Naive thymus-derived CD4-positive, alpha-beta T cell (primary cell): ENCODE results near the gene TIMP2. TPM values are rescaled to one million over a fixed set of nuclear protein-coding genes. Genes with fewer than 3 reads are reported as not detected.

Experiments used
- ATAC-seq: fragments of 150-1000 bp; cut with Tn5 transposase; 2 replicates; pipeline ENCODE4 v1.10.0; 2021; ENCODE audit warnings: mild to moderate bottlenecking, moderate library complexity
- CTCF ChIA-PET: fragments of 350-600 bp; sonication (Branson Sonifier 250); formaldehyde crosslinking; loops from one replicate; lab custom pipeline; 2021; ENCODE audit warnings: antibody characterized with exemption; lab: Charles Lee
- POLR2A ChIA-PET: fragments of 350-600 bp; sonication (Branson Sonifier 250); formaldehyde crosslinking; loops from one replicate; lab custom pipeline; 2021; ENCODE audit warnings: antibody characterized with exemption, inconsistent platforms; lab: Charles Lee
- DNase-seq, 9 donors: peaks; one replicate each; pipeline versions ENCODE4 v3.0.0 to v3.0.0-alpha.2; 2020 to 2022; ENCODE audit warnings: mixed read lengths in 1 of 9
- H3K27ac ChIP-seq: one replicate; pipeline ENCODE4 v1.7.0; 2013; ENCODE audit warnings: mild to moderate bottlenecking, low read depth, low read length, moderate library complexity
- H3K27me3 ChIP-seq, 2 donors: one replicate each; pipeline ENCODE4 v1.7.0; 2013; ENCODE audit warnings: low read length in 2 of 2, mild to moderate bottlenecking in 2 of 2, moderate library complexity in 2 of 2; ENCODE audit not compliant: control insufficient read depth in 2 of 2, insufficient read depth in 2 of 2
- H3K36me3 ChIP-seq, 3 experiments: 1 replicate in 2 of 3; 2 replicates in 1 of 3; pipeline ENCODE4 v1.7.0; 2013; ENCODE audit warnings: low read length in 3 of 3, mild to moderate bottlenecking in 3 of 3, moderate library complexity in 1 of 3; ENCODE audit not compliant: insufficient read depth in 3 of 3, control insufficient read depth in 2 of 3
- H3K4me1 ChIP-seq, 2 donors: one replicate each; pipeline ENCODE4 v1.7.0; 2013; ENCODE audit warnings: low read length in 2 of 2, mild to moderate bottlenecking in 2 of 2, moderate library complexity in 1 of 2; ENCODE audit not compliant: control insufficient read depth in 2 of 2, insufficient read depth in 2 of 2
- H3K4me3 ChIP-seq: 2 replicates; pipeline ENCODE4 v1.7.0; 2013; ENCODE audit warnings: mild to moderate bottlenecking, low read length
- H3K9me3 ChIP-seq, 3 experiments: 1 replicate in 2 of 3; 2 replicates in 1 of 3; pipeline ENCODE4 v1.7.0; 2013; ENCODE audit warnings: low read length in 3 of 3; ENCODE audit not compliant: control insufficient read depth in 2 of 3
- H3K27ac Mint-ChIP-seq, 9 donors: one replicate each; pipeline ENCODE4 v1.8.0; 2020 to 2022; ENCODE audit warnings: mixed read lengths in 9 of 9, mild to moderate bottlenecking in 8 of 9, moderate library complexity in 5 of 9, inconsistent platforms in 2 of 9
- H3K27me3 Mint-ChIP-seq, 5 donors: one replicate each; pipeline ENCODE4 v1.8.0; 2021 to 2022; ENCODE audit warnings: mixed read lengths in 5 of 5, mild to moderate bottlenecking in 1 of 5
- H3K36me3 Mint-ChIP-seq, 5 donors: one replicate each; pipeline ENCODE4 v1.8.0; 2020 to 2022; ENCODE audit warnings: mixed read lengths in 5 of 5, mild to moderate bottlenecking in 3 of 5, inconsistent platforms in 1 of 5
- H3K4me1 Mint-ChIP-seq, 7 donors: one replicate each; pipeline ENCODE4 v1.8.0; 2020 to 2022; ENCODE audit warnings: mixed read lengths in 7 of 7, mild to moderate bottlenecking in 3 of 7, inconsistent platforms in 1 of 7
- H3K4me3 Mint-ChIP-seq, 10 donors: one replicate each; pipeline ENCODE4 v1.8.0; 2020 to 2022; ENCODE audit warnings: mild to moderate bottlenecking in 10 of 10, mixed read lengths in 10 of 10, moderate library complexity in 6 of 10, inconsistent platforms in 2 of 10
- H3K9me3 Mint-ChIP-seq, 11 donors: one replicate each; pipeline ENCODE4 v1.8.0; 2020 to 2022; ENCODE audit warnings: mixed read lengths in 11 of 11, mild to moderate bottlenecking in 4 of 11, inconsistent platforms in 1 of 11, moderate library complexity in 1 of 11
- intact Hi-C, 2 donors: fragments of 100-400 bp; cut with micrococcal nuclease; formaldehyde crosslinking; loops; one replicate each; pipeline ENCODE4 v1.15.1; 2023
- polyA plus RNA-seq, 2 donors: library from polyadenylated mRNA; unstranded; fragments of 300-500 nt; fragmentation: Illumina TruSeq; gene quantifications; one replicate each; pipeline ENCODE4 v1.2.3, GENCODE V29; 2021
- total RNA-seq, 6 experiments: library from RNA in 5 of 6; stranded (reverse) in 5 of 6; gene quantifications; 1 replicate in 5 of 6; 2 replicates in 1 of 6; pipeline ENCODE4 v1.2.3 and lab custom pipeline; 2021 to 2026

Gene TIMP2
- total and polyA plus RNA-seq, 7 experiments from 2014 or later: 0.23 to 46.1 (median 5.7) TPM

DNA sequence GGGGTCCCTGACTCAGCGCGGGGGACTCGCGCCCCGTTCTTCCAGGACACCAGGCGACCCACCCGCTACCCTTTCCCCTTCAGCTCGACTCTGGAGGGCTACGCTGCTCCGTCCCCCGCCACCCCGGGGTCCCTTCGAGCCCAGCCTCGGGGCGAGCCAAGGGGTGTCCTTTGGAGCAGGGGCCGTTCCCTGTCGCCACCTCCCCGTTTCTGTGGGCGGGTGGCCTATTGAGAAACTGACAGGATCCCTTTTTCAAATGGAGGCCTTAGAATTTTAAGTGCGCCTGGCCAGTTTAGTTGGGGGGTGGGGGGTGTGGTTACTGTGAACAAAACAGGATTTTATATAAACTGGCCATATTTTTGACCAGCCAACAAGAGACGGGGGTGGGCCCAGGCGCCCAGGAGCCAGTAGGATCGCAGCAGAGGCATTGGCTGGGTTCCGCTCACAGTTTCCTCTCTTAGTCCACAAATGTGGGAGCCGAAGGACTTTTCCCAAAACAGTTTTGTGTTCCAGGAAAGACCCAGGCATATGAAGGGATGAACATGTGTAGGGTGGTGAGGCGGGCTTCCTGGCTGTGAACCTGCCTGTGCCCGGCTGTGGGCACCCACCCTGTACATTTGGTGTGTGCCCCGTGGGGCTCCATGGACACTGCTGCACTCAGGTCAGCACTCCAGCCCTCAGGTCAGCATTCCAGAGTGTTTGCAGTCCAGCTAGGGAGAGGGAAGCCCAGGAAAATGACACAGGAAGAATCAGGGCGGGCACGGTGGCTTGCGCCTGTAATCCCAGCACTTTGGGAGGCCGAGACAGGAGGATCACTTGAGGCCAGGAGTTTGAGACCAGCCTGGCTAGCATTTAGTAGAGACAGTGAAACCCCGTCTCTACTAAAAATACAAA, 722 bp upstream of the TIMP2 start:
- Histone ChIP-seq H3K9me3 (no peaks in the 10 kb centered on the region), H3K4me3 (no peak overlapping the region)
- peak overlapping the region in 7 of 10 donors; percentile 19 to 83 (median 49) for H3K4me3 Mint-ChIP-seq

DNA sequence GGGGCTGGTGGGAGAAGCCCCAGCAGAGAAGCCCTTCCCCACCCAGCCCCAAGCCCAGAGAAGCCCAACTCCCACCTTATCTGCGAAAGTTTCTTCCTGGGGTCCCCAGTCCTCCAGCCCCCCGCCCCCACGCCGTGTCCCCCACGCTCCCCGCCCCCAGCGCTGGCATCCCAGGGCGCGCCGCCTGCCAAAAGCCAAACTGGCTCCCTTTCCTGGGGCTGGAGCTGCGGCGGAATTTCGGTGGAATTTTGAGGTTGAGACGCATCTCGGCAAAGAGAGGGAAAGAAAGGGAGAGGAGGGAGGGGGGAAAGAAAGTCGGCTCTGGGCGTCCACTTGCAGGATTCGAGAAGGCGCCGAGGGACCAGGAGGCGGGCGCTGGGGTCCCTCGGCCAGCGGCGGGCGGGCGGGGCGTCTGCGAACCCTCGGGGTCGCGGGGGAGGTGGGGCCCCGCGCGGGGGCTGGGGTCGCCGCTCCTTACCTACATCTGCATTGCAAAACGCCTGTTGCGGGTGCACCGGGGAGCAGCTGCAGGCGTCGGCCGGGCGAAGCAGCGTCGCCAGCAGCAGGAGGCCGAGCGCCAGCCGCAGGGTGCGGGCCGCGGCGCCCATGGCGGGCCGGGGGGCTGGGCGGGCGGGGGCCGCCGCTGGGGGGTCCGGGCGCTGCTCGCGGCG, 571 bp downstream of the TIMP2 start:
- CTCF ChIA-PET: no interaction called here
- Mint-ChIP-seq H3K9me3 (no peaks in the 10 kb centered on the region), H3K27ac (no peak overlapping the region), H3K4me1 (peaks cover 7 to 19% (median 12%) of the 10 kb centered on the region in 7 donors), H3K4me3 (peak overlapping the region in 9 of 10 donors; percentile 33 to 88 (median 80)), H3K27me3 (peaks cover 0 to 48% (median 0%) of the 10 kb centered on the region in 5 donors), H3K36me3 (no peaks in the 10 kb centered on the region)
- POLR2A ChIA-PET: no interaction called here
- Histone ChIP-seq H3K27me3 (no peaks in the 10 kb centered on the region), H3K4me1 (peaks cover 0 to 7% of the 10 kb centered on the region in 2 donors), H3K36me3 (no peaks in the 10 kb centered on the region), H3K27ac (peak overlapping the region; percentile 29), H3K4me3 (peak overlapping the region; percentile 49), H3K9me3 (no peaks in the 10 kb centered on the region)
- DNase-seq: no peak
- ATAC-seq: no peak
- intact Hi-C loops: loop anchor here (1.0 to 5.0 kb wide), 5 partner anchors 34 to 84 kb away; partner anchors contain the start of gene USP36 (in 1 of the 2)

More for the DNA sequence above, 722 bp upstream of the TIMP2 start:
- Histone ChIP-seq H3K36me3 (no peaks in the 10 kb centered on the region), H3K27me3 (no peaks in the 10 kb centered on the region), H3K4me1 (peaks cover 0 to 7% of the 10 kb centered on the region in 2 donors), H3K27ac (peak overlapping the region; percentile 32)
- POLR2A ChIA-PET: interaction anchor here (0.6 to 0.7 kb wide), 2 partner anchors 74 to 94 kb away, joined by 3 read pairs; no protein-coding TSS in a partner anchor
- peak overlapping the region in 1 of 9 donors; percentile 3 for H3K27ac Mint-ChIP-seq
- DNase-seq: no peak
- no peaks in the 10 kb centered on the region for H3K36me3 Mint-ChIP-seq
- peaks cover 0 to 48% (median 0%) of the 10 kb centered on the region in 5 donors for H3K27me3 Mint-ChIP-seq
- peak; percentile 28 for ATAC-seq
- CTCF ChIA-PET: no interaction called here
- H3K4me1 Mint-ChIP-seq: peaks cover 7 to 19% (median 12%) of the 10 kb centered on the region in 7 donors
- no peaks in the 10 kb centered on the region for H3K9me3 Mint-ChIP-seq
- intact Hi-C loops: loop anchor here in 1 of 2 donors (1.0 to 5.0 kb wide), 4 partner anchors 35 to 86 kb away; partner anchors contain the start of gene USP36

DNA sequence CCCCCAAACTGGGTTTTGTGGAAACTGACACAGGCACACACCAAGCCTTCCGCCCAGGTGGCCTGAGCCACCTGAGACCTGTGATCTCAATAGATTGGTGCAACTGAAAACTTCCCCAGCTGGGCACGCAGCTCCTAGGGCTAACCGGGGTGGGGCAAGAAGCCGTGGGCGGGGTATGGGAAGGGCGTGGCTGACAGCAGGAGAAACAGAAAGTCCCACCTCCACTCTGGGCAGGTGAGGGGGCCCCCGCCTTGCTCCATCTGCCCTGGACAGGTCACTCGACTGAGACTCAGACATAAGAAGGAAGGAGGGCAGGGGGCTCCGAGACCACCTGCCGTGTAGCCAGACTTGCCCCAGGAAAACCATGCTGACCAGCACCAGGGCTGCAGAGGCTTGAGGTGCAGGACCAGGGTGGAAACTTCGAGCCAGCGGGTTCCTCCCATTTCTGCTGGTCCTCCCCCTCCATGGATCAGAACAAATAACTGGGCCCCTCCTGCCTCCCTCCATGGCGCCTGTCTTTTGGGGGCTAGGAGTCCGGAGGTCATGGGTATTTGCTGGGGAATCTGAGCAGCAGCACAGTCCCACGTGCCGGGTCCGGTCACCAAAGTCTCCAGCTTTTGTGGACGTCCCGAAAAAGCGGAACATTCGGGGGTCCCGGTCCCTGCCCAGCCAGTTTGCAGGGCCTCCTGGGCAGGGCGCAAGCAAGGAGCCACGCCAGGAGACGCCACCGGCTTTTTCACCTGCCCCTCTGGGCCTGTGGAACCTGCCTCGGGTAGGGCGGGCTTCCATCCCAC, 1.3 kb downstream of the TIMP2 start:
- Mint-ChIP-seq H3K36me3 (no peaks in the 10 kb centered on the region), H3K27me3 (peaks cover 0 to 46% (median 0%) of the 10 kb centered on the region in 5 donors), H3K9me3 (no peaks in the 10 kb centered on the region), H3K4me3 (peak overlapping the region; percentile 74 to 88 (median 80)), H3K27ac (peak overlapping the region in 6 of 9 donors; percentile 9 to 83 (median 63)), H3K4me1 (peaks cover 7 to 19% (median 12%) of the 10 kb centered on the region in 7 donors)
- H3K27ac ChIP-seq: no peak overlapping the region
- DNase-seq (peak; percentile 30 to 54 (median 43)), ATAC-seq (peak; percentile 70)
- ChIA-PET POLR2A (no interaction called here), CTCF (interaction anchor here (1.5 kb wide), 1 partner anchor 58 kb away, joined by 6 read pairs; no protein-coding TSS in a partner anchor)
- intact Hi-C loops: loop anchor here (2.0 to 5.0 kb wide), 2 partner anchors 33 to 57 kb away; no protein-coding TSS in a partner anchor
- no peaks in the 10 kb centered on the region for H3K9me3 ChIP-seq
- H3K36me3 ChIP-seq: no peaks in the 10 kb centered on the region
- peak overlapping the region; percentile 49 for H3K4me3 ChIP-seq
- no peaks in the 10 kb centered on the region for H3K27me3 ChIP-seq
- peaks cover 0 to 7% of the 10 kb centered on the region in 2 donors for H3K4me1 ChIP-seq

DNA sequence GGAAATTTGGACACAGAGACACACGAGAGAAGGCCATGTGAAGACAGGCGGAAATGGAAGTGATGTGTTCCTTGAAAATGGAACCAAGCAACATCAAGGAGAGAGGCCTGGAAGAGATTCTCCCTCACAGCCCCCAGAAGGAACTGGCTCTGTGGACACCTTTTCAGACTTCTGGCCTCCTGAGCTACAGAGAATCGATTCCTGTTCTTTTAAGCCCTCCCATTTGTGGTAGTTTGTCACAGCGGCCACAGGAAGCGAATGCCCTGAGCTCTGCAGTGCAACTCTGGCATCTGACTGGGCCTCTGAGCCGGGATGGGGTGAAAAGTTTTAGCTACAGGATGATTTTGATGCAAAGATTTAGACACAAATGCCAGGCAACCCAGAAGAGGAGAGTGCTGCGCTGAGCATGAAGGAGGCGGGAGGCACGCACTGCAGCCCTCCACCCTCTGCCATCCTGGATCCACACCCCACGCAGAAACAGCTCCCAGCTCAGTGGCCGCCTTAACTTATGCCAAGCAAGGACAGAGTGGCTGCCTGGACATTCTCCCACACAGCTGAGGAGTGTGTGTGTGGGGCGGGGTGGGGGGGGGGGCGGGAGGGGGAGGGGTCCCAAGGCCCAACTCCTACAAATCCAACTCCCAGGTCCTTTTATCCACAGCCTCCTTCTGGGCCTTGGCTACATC, 2.2 kb downstream of the TIMP2 start:
- H3K4me1 Mint-ChIP-seq: peaks cover 11 to 21% (median 14%) of the 10 kb centered on the region in 7 donors
- intact Hi-C loops: loop anchor here in 1 of 2 donors (5.0 kb wide), 1 partner anchor 56 kb away; no protein-coding TSS in a partner anchor
- no peaks in the 10 kb centered on the region for H3K9me3 Mint-ChIP-seq
- no peak overlapping the region for H3K4me3 ChIP-seq
- no peaks in the 10 kb centered on the region for H3K36me3 Mint-ChIP-seq
- ChIA-PET POLR2A (interaction anchor here (0.7 kb wide), 1 partner anchor 78 kb away, joined by 3 read pairs; no protein-coding TSS in a partner anchor), CTCF (interaction anchor here (1.5 kb wide), 1 partner anchor 57 kb away, joined by 6 read pairs; no protein-coding TSS in a partner anchor)
- no peak for ATAC-seq
- H3K4me1 ChIP-seq: peaks cover 0 to 7% of the 10 kb centered on the region in 2 donors
- no peaks in the 10 kb centered on the region for H3K9me3 ChIP-seq
- DNase-seq: no peak
- no peaks in the 10 kb centered on the region for H3K27me3 ChIP-seq
- no peaks in the 10 kb centered on the region for H3K36me3 ChIP-seq
- peaks cover 0 to 38% (median 0%) of the 10 kb centered on the region in 5 donors for H3K27me3 Mint-ChIP-seq
- no peak overlapping the region for H3K27ac ChIP-seq
- peak overlapping the region; percentile 32 to 88 (median 78) for H3K4me3 Mint-ChIP-seq
- H3K27ac Mint-ChIP-seq: peak overlapping the region in 5 of 9 donors; percentile 37 to 83 (median 72)

- Histone ChIP-seq H3K4me3 (no peak overlapping the region), H3K27me3 (no peaks in the 10 kb centered on the region), H3K4me1 (peaks cover 0 to 7% of the 10 kb centered on the region in 2 donors), H3K9me3 (no peaks in the 10 kb centered on the region), H3K36me3 (no peaks in the 10 kb centered on the region), H3K27ac (no peak overlapping the region)
- POLR2A ChIA-PET: no interaction called here
- DNase-seq (no peak), ATAC-seq (no peak)
- Mint-ChIP-seq H3K4me3 (no peak overlapping the region), H3K27me3 (peaks cover 0 to 24% (median 0%) of the 10 kb centered on the region in 5 donors), H3K27ac (peak overlapping the region in 5 of 9 donors; percentile 21 to 74 (median 37)), H3K4me1 (peaks cover 12 to 26% (median 22%) of the 10 kb centered on the region in 7 donors), H3K9me3 (no peaks in the 10 kb centered on the region), H3K36me3 (no peaks in the 10 kb centered on the region)
- intact Hi-C loops: loop anchor here in 1 of 2 donors (5.0 kb wide), 1 partner anchor 54 kb away; no protein-coding TSS in a partner anchor
- CTCF ChIA-PET: no interaction called here
Measured at GRCh38 chr17:78921437-78921971, 3.7 kb downstream of the TIMP2 start.
